H1 (cell line): ENCODE results near the gene TMEM151B. TPM values are rescaled to one million over a fixed set of nuclear protein-coding genes. Genes with fewer than 3 reads are reported as not detected.

ENCODE experiments used
- CTCF ChIA-PET: fragments of 300-600 bp; sonication (Branson Sonifier 250); formaldehyde crosslinking; loops from one replicate; lab custom pipeline; 2021; ENCODE audit not compliant: partially characterized antibody; lab: Charles Lee
- POLR2A ChIA-PET: fragments of 300-600 bp; sonication (Branson Sonifier 250); formaldehyde crosslinking; loops from one replicate; lab custom pipeline; 2021; ENCODE audit warnings: inconsistent platforms; ENCODE audit not compliant: partially characterized antibody; lab: Charles Lee
- DNase-seq, 2 experiments: peaks; one replicate each; pipeline versions ENCODE4 v3.0.0 to v3.0.0-alpha.2; 2010 to 2022; ENCODE audit warnings: low spot score in 2 of 2, low read depth in 1 of 2, mixed read lengths in 1 of 2
- FAIRE-seq: peaks from 2 replicates; lab custom pipeline; 2011; peaks lifted over from hg19 to GRCh38; lab: Jason Lieb, UNC
- H2AFZ ChIP-seq: 2 replicates; pipeline ENCODE4 v1.8.1; 2012; ENCODE audit warnings: low read length, inconsistent platforms
- H2AK5ac ChIP-seq: 2 replicates; pipeline ENCODE4 v1.6.1; 2013; ENCODE audit warnings: low read depth, low read length
- H2BK120ac ChIP-seq: replicated peaks from 2 replicates; pipeline ENCODE3; 2013; ENCODE audit warnings: low read depth, low read length, inconsistent platforms
- H2BK12ac ChIP-seq: 2 replicates; pipeline ENCODE4 v1.6.1; 2013; ENCODE audit warnings: low read depth, low read length
- H2BK15ac ChIP-seq: 2 replicates; pipeline ENCODE4 v1.6.1; 2013; ENCODE audit warnings: low read length
- H2BK20ac ChIP-seq: 2 replicates; pipeline ENCODE4 v1.6.1; 2013; ENCODE audit warnings: low read length
- H2BK5ac ChIP-seq: 2 replicates; pipeline ENCODE4 v1.6.1; 2013; ENCODE audit warnings: low read depth, low read length
- H3K14ac ChIP-seq: 2 replicates; pipeline ENCODE4 v1.6.1; 2013; ENCODE audit warnings: inconsistent platforms; ENCODE audit not compliant: insufficient read length
- H3K18ac ChIP-seq: 2 replicates; pipeline ENCODE4 v1.6.1; 2013; ENCODE audit warnings: low read length; ENCODE audit errors: extremely low read depth
- H3K23ac ChIP-seq: 2 replicates; pipeline ENCODE4 v1.6.1; 2013; ENCODE audit warnings: inconsistent platforms; ENCODE audit not compliant: insufficient read length
- H3K23me2 ChIP-seq: 2 replicates; pipeline ENCODE4 v1.6.1; 2013; ENCODE audit warnings: low read depth, low read length
- H3K27ac ChIP-seq: 2 replicates; pipeline ENCODE4 v1.6.1; 2011; ENCODE audit warnings: low read depth, low read length, inconsistent platforms
- H3K27me3 ChIP-seq, 4 experiments: replicated peaks in 1 of 4; 1 replicate in 1 of 4; 2 replicates in 3 of 4; pipeline versions ENCODE4 v1.6.1 to v1.8.1; 2011 to 2013; ENCODE audit warnings: low read length in 3 of 4, mild to moderate bottlenecking in 3 of 4, inconsistent platforms in 2 of 4, mixed read lengths in 2 of 4, moderate library complexity in 1 of 4; ENCODE audit not compliant: control insufficient read depth in 3 of 4, insufficient read depth in 3 of 4; ENCODE audit errors: extremely low read depth in 1 of 4
- H3K36me3 ChIP-seq, 4 experiments: 2 replicates each; pipeline versions ENCODE4 v1.6.1 to v1.8.1; 2011 to 2013; ENCODE audit warnings: mild to moderate bottlenecking in 4 of 4, low read length in 3 of 4, moderate library complexity in 2 of 4, control low read depth in 1 of 4, inconsistent platforms in 1 of 4; ENCODE audit not compliant: insufficient read depth in 4 of 4, control insufficient read depth in 2 of 4
- H3K4ac ChIP-seq: replicated peaks from 2 replicates; pipeline ENCODE3; 2013; ENCODE audit warnings: low read length, low read depth, mixed read lengths, inconsistent platforms; ENCODE audit not compliant: insufficient read length
- H3K4me1 ChIP-seq, 4 experiments: replicated peaks in 1 of 4; 1 replicate in 1 of 4; 2 replicates in 3 of 4; pipeline versions ENCODE4 v1.6.1 to v1.8.1; 2011 to 2013; ENCODE audit warnings: low read length in 3 of 4, inconsistent platforms in 2 of 4, mixed read lengths in 1 of 4; ENCODE audit not compliant: insufficient read depth in 4 of 4, control insufficient read depth in 3 of 4
- H3K4me2 ChIP-seq, 2 experiments: 2 replicates each; pipeline versions ENCODE4 v1.6.1 to v1.8.1; 2011 to 2013; ENCODE audit warnings: low read depth in 2 of 2, low read length in 2 of 2, control low read depth in 1 of 2, inconsistent platforms in 1 of 2, mild to moderate bottlenecking in 1 of 2; ENCODE audit not compliant: insufficient read depth in 1 of 2
- H3K4me3 ChIP-seq, 4 experiments: fragments of 200-600, 300-600 bp in 1 of 4; sonication (generic), shearing (Covaris generic), sonication (Bioruptor Twin) in 1 of 4; 2 replicates each; pipeline versions ENCODE4 v1.5.1 to v1.8.1; 2011 to 2016; ENCODE audit warnings: low read length in 4 of 4, low read depth in 3 of 4, control low read depth in 2 of 4, inconsistent platforms in 2 of 4, mild to moderate bottlenecking in 2 of 4, mixed read lengths in 1 of 4, moderate library complexity in 1 of 4; ENCODE audit not compliant: insufficient read depth in 2 of 4; ENCODE audit errors: extremely low read depth in 1 of 4
- H3K56ac ChIP-seq: replicated peaks from 2 replicates; pipeline ENCODE3; 2013; ENCODE audit warnings: low read depth, mild to moderate bottlenecking, mixed read lengths, low read length, inconsistent platforms; ENCODE audit not compliant: insufficient read length
- H3K79me1 ChIP-seq: 2 replicates; pipeline ENCODE4 v1.6.1; 2013; ENCODE audit warnings: low read depth, low read length, control low read depth
- H3K79me2 ChIP-seq, 2 experiments: 2 replicates each; pipeline versions ENCODE4 v1.6.1 to v1.8.1; 2012 to 2013; ENCODE audit warnings: low read length in 2 of 2, mild to moderate bottlenecking in 2 of 2, inconsistent platforms in 1 of 2; ENCODE audit not compliant: insufficient read depth in 2 of 2, control insufficient read depth in 1 of 2
- H3K9ac ChIP-seq, 4 experiments: replicated peaks in 1 of 4; 1 replicate in 1 of 4; 2 replicates in 3 of 4; pipeline versions ENCODE4 v1.6.1 to v1.8.1; 2011 to 2013; ENCODE audit warnings: low read depth in 3 of 4, low read length in 3 of 4, control low read depth in 2 of 4, mild to moderate bottlenecking in 2 of 4, moderate library complexity in 2 of 4, inconsistent platforms in 1 of 4; ENCODE audit errors: extremely low read depth in 1 of 4
- H3K9me3 ChIP-seq, 2 experiments: 2 replicates each; pipeline versions ENCODE4 v1.6.1 to v1.8.1; 2012 to 2013; ENCODE audit warnings: mild to moderate bottlenecking in 2 of 2, moderate library complexity in 2 of 2, control low read depth in 1 of 2, inconsistent platforms in 1 of 2, low read depth in 1 of 2, low read length in 1 of 2, mixed read lengths in 1 of 2; ENCODE audit not compliant: insufficient read depth in 2 of 2
- H4K20me1 ChIP-seq, 2 experiments: replicated peaks in 1 of 2; 2 replicates each; pipeline versions ENCODE3 to v1.8.1; 2011 to 2013; ENCODE audit warnings: inconsistent platforms in 2 of 2, low read length in 2 of 2, mild to moderate bottlenecking in 1 of 2; ENCODE audit not compliant: insufficient read depth in 2 of 2, control insufficient read depth in 1 of 2
- H4K5ac ChIP-seq: 2 replicates; pipeline ENCODE4 v1.6.1; 2013; ENCODE audit warnings: low read length, low read depth, mixed read lengths, inconsistent platforms; ENCODE audit not compliant: insufficient read length
- H4K8ac ChIP-seq: 2 replicates; pipeline ENCODE4 v1.8.0; 2013; ENCODE audit warnings: mild to moderate bottlenecking, moderate library complexity, low read length, inconsistent platforms; ENCODE audit not compliant: insufficient read depth; ENCODE audit errors: extremely low read depth
- H4K91ac ChIP-seq: replicated peaks from 2 replicates; pipeline ENCODE3; 2013; ENCODE audit warnings: low read length, mixed read lengths, inconsistent platforms; ENCODE audit not compliant: insufficient read length
- ASH2L ChIP-seq: fragments of 200-600, 300-600 bp; sonication (generic); IDR thresholded peaks from one replicate; pipeline ENCODE4 v1.7.1; 2017; ENCODE audit warnings: low read length
- BCL11A ChIP-seq, 2 experiments: IDR thresholded peaks; one replicate each; pipeline ENCODE4 v1.6.1; 2011; ENCODE audit warnings: low read depth in 2 of 2, low read length in 2 of 2, mild to moderate bottlenecking in 2 of 2
- BRCA1 ChIP-seq: IDR thresholded peaks from 2 replicates; pipeline ENCODE4 v1.6.1; 2012; ENCODE audit warnings: low read depth, low read length, improper control_type of control experiment
- CBX5 ChIP-seq: fragments of 300-800, 300-1000 bp; sonication (generic); IDR thresholded peaks from 2 replicates; pipeline ENCODE4 v1.7.1; 2016; ENCODE audit warnings: antibody characterized with exemption, low read length, low read depth
- CHD2 ChIP-seq: IDR thresholded peaks from 2 replicates; pipeline ENCODE4 v1.6.1; 2012; ENCODE audit warnings: low read length, improper control_type of control experiment
- CREB1 ChIP-seq: IDR thresholded peaks from 2 replicates; pipeline ENCODE4 v1.6.1; 2012; ENCODE audit warnings: inconsistent platforms
- E2F6 ChIP-seq: IDR thresholded peaks from 2 replicates; pipeline ENCODE4 v1.6.1; 2012; ENCODE audit warnings: inconsistent platforms
- FOSL1 ChIP-seq: IDR thresholded peaks from 2 replicates; pipeline ENCODE4 v1.6.1; 2011; ENCODE audit warnings: mild to moderate bottlenecking, low read depth, low read length, moderate library complexity; ENCODE audit not compliant: insufficient read depth
- HDAC2 ChIP-seq, 2 experiments: fragments of 300-600 bp in 1 of 2; sonication (generic) in 1 of 2; IDR thresholded peaks; 2 replicates each; pipeline ENCODE4 v1.6.1; 2011 to 2012; ENCODE audit warnings: low read depth in 2 of 2, low read length in 2 of 2, mild to moderate bottlenecking in 2 of 2, moderate library complexity in 2 of 2, borderline replicate concordance in 1 of 2, inconsistent platforms in 1 of 2
- PHF8 ChIP-seq: fragments of 200-600 bp; sonication (generic); conservative IDR thresholded peaks from 2 replicates; pipeline ENCODE4 v1.7.1; 2012; ENCODE audit warnings: low read depth, mild to moderate bottlenecking, inconsistent platforms, low read length, moderate library complexity
- POLR2A ChIP-seq, 2 experiments: IDR thresholded peaks; 1 replicate in 1 of 2; 2 replicates in 1 of 2; pipeline ENCODE4 v1.6.1; 2011; ENCODE audit warnings: low read depth in 2 of 2, low read length in 2 of 2, mild to moderate bottlenecking in 2 of 2; ENCODE audit errors: control extremely low read depth in 1 of 2
- POLR2AphosphoS5 ChIP-seq: IDR thresholded peaks from 2 replicates; pipeline ENCODE4 v1.6.1; 2011; ENCODE audit warnings: low read depth, low read length
- SP4 ChIP-seq: IDR thresholded peaks from 2 replicates; pipeline ENCODE4 v1.6.1; 2012; ENCODE audit warnings: low read length, inconsistent platforms
- TAF7 ChIP-seq: optimal IDR thresholded peaks from 2 replicates; pipeline ENCODE3; 2011; ENCODE audit warnings: low read depth, mild to moderate bottlenecking, inconsistent platforms, low read length, moderate library complexity, borderline replicate concordance
- polyA plus RNA-seq, 7 experiments: library from polyadenylated mRNA; depleted of rRNA in 3 of 7; stranded (reverse) in 5 of 7; unstranded in 2 of 7; fragments of >200 nt in 5 of 7; fragments of 200-250 nt in 2 of 7; gene quantifications; 1 replicate in 5 of 7; 2 replicates in 1 of 7; 4 replicates in 1 of 7; pipeline versions ENCODE4 v1.2.1 to v1.2.3, GENCODE V29; 2011 to 2013; ENCODE audit warnings: missing spikeins in 2 of 7, mixed read lengths in 2 of 7
- total RNA-seq: library from RNA; stranded (reverse); fragmentation: NEBNext Ultra II Directional; extraction: Animal tissue kit (Norgen Biotek cat#: 25700); gene quantifications from 2 replicates; pipeline ENCODE4 v1.2.1, GENCODE V29; 2021
- TF ChIP-seq, protein P1 (sequence below): IDR thresholded peaks from 2 replicates; pipeline ENCODE4 v1.6.1; 2012; ENCODE audit warnings: inconsistent platforms

Gene TMEM151B
- total and polyA plus RNA-seq, 2 of the 8 experiments (the other 6 are each of a cell fraction or from before 2014, with no cell fraction given) = 8.0 to 15.5 TPM

DNA sequence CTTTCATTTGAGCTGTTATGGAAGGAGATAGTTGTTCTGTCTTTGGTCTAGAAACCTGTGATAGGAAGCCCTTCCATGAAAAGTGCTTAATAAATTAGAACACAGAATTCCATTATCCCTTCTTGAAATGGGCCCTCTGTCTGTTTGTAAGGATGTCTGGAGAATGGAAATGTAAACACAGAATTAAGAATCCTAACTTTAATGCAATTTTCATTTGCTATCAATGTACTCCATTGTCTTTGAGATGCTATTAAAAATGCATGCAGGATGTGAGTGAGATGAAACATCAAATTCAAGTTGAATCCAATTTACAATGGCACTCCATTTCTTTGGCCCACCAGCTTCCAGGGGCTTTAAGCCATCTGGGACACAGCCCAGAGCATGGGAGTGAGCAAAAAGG is 56.8 kb downstream of the TMEM151B start:
- Histone ChIP-seq H3K79me2 (no peaks in the 10 kb centered on the region), H3K56ac (no peak overlapping the region), H3K4me3 (no peak overlapping the region), H4K20me1 (no peaks in the 10 kb centered on the region), H3K9ac (no peak overlapping the region), H4K5ac (no peak overlapping the region), H3K23ac (no peak overlapping the region), H2BK12ac (no peak overlapping the region), H3K18ac (no peak overlapping the region), H4K91ac (no peak overlapping the region), H3K4me2 (no peak overlapping the region; a peak in 1 of 4 replicates), H4K8ac (no peak overlapping the region), H3K4ac (no peak overlapping the region), H2AFZ (no peak overlapping the region), H2AK5ac (no peak overlapping the region), H2BK20ac (no peak overlapping the region), H2BK15ac (no peak overlapping the region), H3K27me3 (no peaks in the 10 kb centered on the region; a peak in 1 of 7 replicates), H3K79me1 (no peaks in the 10 kb centered on the region), H3K14ac (no peak overlapping the region), H3K27ac (no peak overlapping the region), H2BK120ac (no peak overlapping the region), H3K9me3 (no peaks in the 10 kb centered on the region), H3K4me1 (peaks cover 0 to 11% (median 6%) of the 10 kb centered on the region in 4 experiments; a peak in 4 of 7 replicates), H3K23me2 (no peaks in the 10 kb centered on the region), H2BK5ac (no peak overlapping the region), H3K36me3 (no peaks in the 10 kb centered on the region)
- no peak for DNase-seq
- no peak for TF ChIP-seq CBX5
- TF ChIP-seq, protein P1, sequence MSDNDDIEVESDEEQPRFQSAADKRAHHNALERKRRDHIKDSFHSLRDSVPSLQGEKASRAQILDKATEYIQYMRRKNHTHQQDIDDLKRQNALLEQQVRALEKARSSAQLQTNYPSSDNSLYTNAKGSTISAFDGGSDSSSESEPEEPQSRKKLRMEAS = no peak
- TF ChIP-seq CHD2 = no peak
- TF ChIP-seq POLR2A (IDR thresholded peaks at IDR 0.05; ENCODE audit: control extremely low read depth in 1 of 2, low read depth in 2 of 2, low read length in 2 of 2) = no peak
- TF ChIP-seq CREB1 = no peak
- no peak for TF ChIP-seq PHF8
- no peak for TF ChIP-seq HDAC2 (IDR thresholded peaks at IDR 0.05; ENCODE audit: borderline replicate concordance in 1 of 2, low read depth in 2 of 2, low read length in 2 of 2)
- no peak for TF ChIP-seq SP4
- no peak for TF ChIP-seq POLR2AphosphoS5
- no peak for TF ChIP-seq BCL11A (IDR thresholded peaks at IDR 0.05; ENCODE audit: low read depth in 2 of 2, low read length in 2 of 2)
- TF ChIP-seq E2F6 = no peak
- TF ChIP-seq BRCA1 = no peak
- TF ChIP-seq ASH2L = no peak
- TF ChIP-seq FOSL1 = no peak
- no peak for TF ChIP-seq TAF7
- POLR2A ChIA-PET = interaction anchor here (1.0 to 2.2 kb wide), 5 partner anchors 14 to 80 kb away, joined by 3 to 13 read pairs (median 7); partner anchors contain the start of gene AARS2
- CTCF ChIA-PET = interaction anchor here (1.1 to 5.9 kb wide), 8 partner anchors 10 to 70 kb away, joined by 3 to 44 read pairs (median 4); partner anchors contain the start of gene AARS2
- no peak for FAIRE-seq
